ENCODE results near the gene CCL19. TPM values are rescaled to one million over a fixed set of nuclear protein-coding genes. Genes with fewer than 3 reads are reported as not detected.

Gene CCL19
- total RNA-seq, 1 experiment from 2014 or later = not detected

GRCh38 chr9:34651876-34652601 lies 39.0 kb downstream of the CCL19 start, which contains the start of gene IL11RA (continued):
- TF ChIP-seq E2F1 (CRISPR knock-in tag; IDR thresholded peaks at IDR 0.05) = no peak
- TF ChIP-seq ESRRA (CRISPR knock-in tag; IDR thresholded peaks at IDR 0.05; ENCODE audit: borderline replicate concordance) = no peak
- peak; percentile 56; the same call in 1 of the 2 replicates for TF ChIP-seq PRDM15 (CRISPR knock-in tag; IDR thresholded peaks at IDR 0.05)
- no peak for TF ChIP-seq ATF1 (CRISPR knock-in tag; IDR thresholded peaks at IDR 0.05)
- TF ChIP-seq HMGA2 (CRISPR knock-in tag; IDR thresholded peaks at IDR 0.05) = no peak
- TF ChIP-seq HMGXB4 (CRISPR knock-in tag; IDR thresholded peaks at IDR 0.05) = no peak
- TF ChIP-seq NR1H2 (CRISPR knock-in tag; IDR thresholded peaks at IDR 0.05) = no peak
- no peak; the same call in 1 of the 2 replicates for TF ChIP-seq ZNF138 (CRISPR knock-in tag; conservative IDR thresholded peaks at IDR 0.05)
- TF ChIP-seq, protein P1, sequence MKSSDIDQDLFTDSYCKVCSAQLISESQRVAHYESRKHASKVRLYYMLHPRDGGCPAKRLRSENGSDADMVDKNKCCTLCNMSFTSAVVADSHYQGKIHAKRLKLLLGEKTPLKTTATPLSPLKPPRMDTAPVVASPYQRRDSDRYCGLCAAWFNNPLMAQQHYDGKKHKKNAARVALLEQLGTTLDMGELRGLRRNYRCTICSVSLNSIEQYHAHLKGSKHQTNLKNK (CRISPR knock-in tag; IDR thresholded peaks at IDR 0.05) = peak; percentile 26; the same call in 1 of the 2 replicates

DNA sequence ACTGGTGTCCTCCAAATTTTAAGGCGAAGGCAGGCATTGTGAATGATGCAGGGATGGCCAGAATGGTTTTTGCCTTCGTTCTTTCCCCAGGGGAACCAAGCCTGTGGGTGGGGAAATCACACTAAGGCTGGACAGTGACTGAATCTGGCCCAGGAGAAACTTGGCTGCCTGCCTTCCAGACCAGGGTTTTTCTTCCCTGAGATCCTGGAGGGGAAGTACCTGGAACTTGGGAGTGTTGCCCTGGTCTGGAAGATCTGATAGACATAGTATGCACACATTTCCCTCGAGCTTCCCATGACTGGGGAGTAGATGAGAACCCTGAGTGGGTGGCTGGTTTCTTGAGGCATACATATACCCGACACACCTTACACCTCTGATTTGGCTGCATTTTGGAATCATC lies 39.8 kb downstream of the CCL19 start:
- TF ChIP-seq NFYB (CRISPR knock-in tag; conservative IDR thresholded peaks at IDR 0.05; ENCODE audit: low read depth) = no peak
- no peaks in the 10 kb centered on the region for H3K9me3 Mint-ChIP-seq
- POLR2A ChIA-PET = interaction anchor here (0.9 to 1.3 kb wide), 2 partner anchors 14 to 51 kb away, joined by 3 to 5 read pairs; partner anchors contain the start of gene SIGMAR1
- peak overlapping the region; percentile 81 for H3K4me3 Mint-ChIP-seq
- peaks cover 40% of the 10 kb centered on the region for H3K4me1 Mint-ChIP-seq
- ATAC-seq (no peak), DNase-seq (ENCODE audit: low spot score) (no peak)
- CTCF ChIA-PET = interaction anchor here (0.6 to 4.2 kb wide), 7 partner anchors 13 to 717 kb away, joined by 3 to 31 read pairs (median 4); partner anchors contain the start of gene SIGMAR1
- H3K27ac Mint-ChIP-seq = peak overlapping the region; percentile 94; the same call in 1 of the 2 replicates
- H3K36me3 Mint-ChIP-seq = peaks cover 18% of the 10 kb centered on the region
- no peaks in the 10 kb centered on the region for H3K27me3 Mint-ChIP-seq (ENCODE audit: low read depth)

DNA sequence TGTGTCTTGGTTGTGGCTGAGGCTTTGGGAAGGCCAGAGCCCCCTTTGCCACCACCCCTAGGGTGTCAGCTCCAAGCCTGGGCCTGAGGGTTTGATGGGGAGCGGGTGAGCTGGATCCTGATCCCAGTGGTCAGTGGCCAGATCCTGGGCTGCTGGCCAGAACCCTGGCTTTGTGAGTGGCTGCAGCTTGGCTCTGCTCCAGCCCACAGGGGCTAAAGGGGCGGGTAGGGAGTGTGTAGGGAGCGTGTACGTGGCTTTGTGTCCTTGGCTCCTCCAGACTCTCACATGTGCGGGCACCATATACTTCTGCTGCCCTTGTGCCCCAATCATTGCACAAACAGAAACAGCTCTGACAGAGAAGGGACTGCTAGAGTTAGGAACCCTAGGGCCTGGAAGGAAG lies 40.3 kb downstream of the CCL19 start:
- H3K4me1 Mint-ChIP-seq = peaks cover 45% of the 10 kb centered on the region
- peak overlapping the region; percentile 81 for H3K4me3 Mint-ChIP-seq
- CTCF ChIA-PET = interaction anchor here (1.9 to 4.2 kb wide), 2 partner anchors 13 to 14 kb away, joined by 14 to 31 read pairs; partner anchors contain the start of gene SIGMAR1
- ATAC-seq = no peak
- no peaks in the 10 kb centered on the region for H3K27me3 Mint-ChIP-seq (ENCODE audit: low read depth)
- H3K27ac Mint-ChIP-seq = no peak overlapping the region
- TF ChIP-seq ARID4B (CRISPR knock-in tag; IDR thresholded peaks at IDR 0.05; ENCODE audit: borderline replicate concordance) = no peak
- no peak for TF ChIP-seq E2F1 (CRISPR knock-in tag; IDR thresholded peaks at IDR 0.05)
- TF ChIP-seq RELA (CRISPR knock-in tag; IDR thresholded peaks at IDR 0.05; ENCODE audit: borderline replicate concordance) = peak; percentile 35; the same call in 1 of the 2 replicates
- DNase-seq (ENCODE audit: low spot score) = no peak
- H3K9me3 Mint-ChIP-seq = no peaks in the 10 kb centered on the region
- peaks cover 18% of the 10 kb centered on the region for H3K36me3 Mint-ChIP-seq
- POLR2A ChIA-PET = no interaction called here

Data from WTC11 (cell line).